ENCODE data around the gene SASH1.

Gene SASH1

DNA sequence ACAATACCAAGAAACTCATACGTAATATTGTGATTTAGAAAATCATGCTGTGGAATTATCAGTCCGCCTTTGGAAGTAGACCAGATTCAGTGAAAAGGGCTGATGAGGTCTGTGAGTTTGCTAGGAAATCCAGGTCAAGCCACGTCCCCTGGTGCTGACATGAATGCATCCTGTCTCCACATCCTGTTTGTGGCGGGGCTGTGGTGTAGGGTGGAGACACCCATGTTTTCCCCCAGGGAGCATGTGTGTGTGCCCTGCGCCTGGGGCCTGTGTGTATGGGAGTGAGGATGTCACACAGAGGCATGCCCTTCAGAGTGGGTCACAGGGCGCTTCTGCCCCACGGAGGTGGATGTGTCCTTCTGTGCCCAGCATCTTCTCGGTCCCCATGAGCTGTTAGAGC is 109.1 kb downstream of the SASH1 start:
- peaks cover 47% of the 10 kb centered on the region for H3K36me3 ChIP-seq (ENCODE audit: control insufficient read depth, insufficient read depth, low read length, severe bottlenecking)
- no peak for DNase-seq (ENCODE audit: low read depth)
- H3K4me3 ChIP-seq (ENCODE audit: low read length), result no peak overlapping the region
- no peaks in the 10 kb centered on the region for H3K9me3 ChIP-seq (ENCODE audit: control insufficient read depth, low read length)
- H3K27me3 ChIP-seq (replicated peaks; ENCODE audit: control insufficient read depth, insufficient read depth, low read length), result no peaks in the 10 kb centered on the region
- H3K4me1 ChIP-seq (ENCODE audit: control insufficient read depth, insufficient read depth, low read length), result peaks cover 6% of the 10 kb centered on the region
- H3K9ac ChIP-seq (ENCODE audit: low read length), result no peak overlapping the region

DNA sequence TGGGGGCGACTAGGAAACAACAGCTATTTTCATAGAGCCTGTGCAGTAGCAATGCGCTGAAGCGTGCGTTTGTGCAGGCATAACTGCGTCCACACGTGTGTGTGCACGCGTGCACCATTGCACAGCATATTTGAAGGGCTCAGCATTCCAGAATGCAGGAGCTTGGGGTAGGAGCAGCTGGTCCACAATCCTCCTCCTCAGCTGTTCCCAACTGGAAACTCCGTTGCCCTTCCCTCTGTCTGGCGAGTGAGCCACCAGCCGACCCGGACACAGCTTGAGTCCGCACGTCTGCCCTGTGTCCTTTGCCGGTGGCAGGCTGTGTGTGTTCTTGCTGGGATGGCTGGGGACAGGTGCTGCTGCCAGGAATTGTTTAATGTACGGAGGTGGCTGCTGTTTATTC is 110.2 kb downstream of the SASH1 start:
- no peaks in the 10 kb centered on the region for H3K9me3 ChIP-seq (ENCODE audit: control insufficient read depth, low read length)
- no peaks in the 10 kb centered on the region for H3K27me3 ChIP-seq (replicated peaks; ENCODE audit: control insufficient read depth, insufficient read depth, low read length)
- H3K4me3 ChIP-seq (ENCODE audit: low read length), result no peak overlapping the region
- peaks cover 35% of the 10 kb centered on the region for H3K36me3 ChIP-seq (ENCODE audit: control insufficient read depth, insufficient read depth, low read length, severe bottlenecking)
- H3K9ac ChIP-seq (ENCODE audit: low read length), result no peak overlapping the region
- no peak for DNase-seq (ENCODE audit: low read depth)
- H3K4me1 ChIP-seq (ENCODE audit: control insufficient read depth, insufficient read depth, low read length), result peaks cover 6% of the 10 kb centered on the region

DNA sequence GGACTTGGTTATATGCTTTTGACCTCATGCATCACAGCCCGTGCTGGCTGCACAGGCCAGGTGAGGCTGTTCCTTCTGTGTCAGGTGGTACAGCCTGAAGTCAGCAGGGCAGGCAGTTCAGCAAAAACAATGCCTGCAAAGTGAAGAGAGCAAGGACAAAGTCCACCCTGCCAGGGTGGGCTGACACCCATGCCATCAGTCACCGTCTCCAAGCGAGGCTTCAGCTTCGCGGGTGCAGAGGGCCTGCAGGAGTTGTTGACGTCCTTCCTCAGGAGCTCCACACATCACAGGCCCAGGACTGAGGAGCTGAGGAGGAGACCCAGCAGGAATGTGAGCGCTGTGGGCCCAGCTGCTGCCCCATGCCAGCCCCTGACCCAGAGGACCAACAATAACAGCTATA is 111.3 kb downstream of the SASH1 start:
- no peak for DNase-seq (ENCODE audit: low read depth)
- H3K9ac ChIP-seq (ENCODE audit: low read length), result no peak overlapping the region
- no peaks in the 10 kb centered on the region for H3K4me1 ChIP-seq (ENCODE audit: control insufficient read depth, insufficient read depth, low read length)
- H3K9me3 ChIP-seq (ENCODE audit: control insufficient read depth, low read length), result no peaks in the 10 kb centered on the region
- H3K36me3 ChIP-seq (ENCODE audit: control insufficient read depth, insufficient read depth, low read length, severe bottlenecking), result peaks cover 32% of the 10 kb centered on the region
- no peaks in the 10 kb centered on the region for H3K27me3 ChIP-seq (replicated peaks; ENCODE audit: control insufficient read depth, insufficient read depth, low read length)
- no peak overlapping the region for H3K4me3 ChIP-seq (ENCODE audit: low read length)

DNA sequence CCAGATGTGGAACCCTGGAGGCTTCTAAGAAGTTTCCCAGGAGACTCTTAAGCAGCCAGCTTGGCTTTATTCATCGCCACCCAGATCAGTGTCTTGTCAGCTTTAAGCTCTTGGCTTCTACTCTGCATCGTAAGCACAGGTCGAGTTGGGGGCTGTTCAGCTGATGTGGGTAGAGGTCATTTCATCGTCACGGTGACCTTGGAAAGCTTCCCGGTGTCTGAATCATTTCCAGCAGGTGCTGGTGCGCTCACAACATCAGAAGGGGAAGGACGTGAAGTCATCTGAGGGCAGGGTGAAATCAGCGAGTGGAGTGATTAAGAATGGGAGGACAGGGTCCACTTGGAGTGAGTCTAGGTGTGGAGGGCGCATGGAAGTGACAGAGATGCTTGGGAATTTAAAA is 112.6 kb downstream of the SASH1 start:
- no peak overlapping the region for H3K4me3 ChIP-seq (ENCODE audit: low read length)
- no peak overlapping the region for H3K9ac ChIP-seq (ENCODE audit: low read length)
- no peak for DNase-seq (ENCODE audit: low read depth)
- H3K27me3 ChIP-seq (replicated peaks; ENCODE audit: control insufficient read depth, insufficient read depth, low read length), result no peaks in the 10 kb centered on the region
- H3K4me1 ChIP-seq (ENCODE audit: control insufficient read depth, insufficient read depth, low read length), result no peaks in the 10 kb centered on the region
- peaks cover 38% of the 10 kb centered on the region for H3K36me3 ChIP-seq (ENCODE audit: control insufficient read depth, insufficient read depth, low read length, severe bottlenecking)
- H3K9me3 ChIP-seq (ENCODE audit: control insufficient read depth, low read length), result no peaks in the 10 kb centered on the region

DNA sequence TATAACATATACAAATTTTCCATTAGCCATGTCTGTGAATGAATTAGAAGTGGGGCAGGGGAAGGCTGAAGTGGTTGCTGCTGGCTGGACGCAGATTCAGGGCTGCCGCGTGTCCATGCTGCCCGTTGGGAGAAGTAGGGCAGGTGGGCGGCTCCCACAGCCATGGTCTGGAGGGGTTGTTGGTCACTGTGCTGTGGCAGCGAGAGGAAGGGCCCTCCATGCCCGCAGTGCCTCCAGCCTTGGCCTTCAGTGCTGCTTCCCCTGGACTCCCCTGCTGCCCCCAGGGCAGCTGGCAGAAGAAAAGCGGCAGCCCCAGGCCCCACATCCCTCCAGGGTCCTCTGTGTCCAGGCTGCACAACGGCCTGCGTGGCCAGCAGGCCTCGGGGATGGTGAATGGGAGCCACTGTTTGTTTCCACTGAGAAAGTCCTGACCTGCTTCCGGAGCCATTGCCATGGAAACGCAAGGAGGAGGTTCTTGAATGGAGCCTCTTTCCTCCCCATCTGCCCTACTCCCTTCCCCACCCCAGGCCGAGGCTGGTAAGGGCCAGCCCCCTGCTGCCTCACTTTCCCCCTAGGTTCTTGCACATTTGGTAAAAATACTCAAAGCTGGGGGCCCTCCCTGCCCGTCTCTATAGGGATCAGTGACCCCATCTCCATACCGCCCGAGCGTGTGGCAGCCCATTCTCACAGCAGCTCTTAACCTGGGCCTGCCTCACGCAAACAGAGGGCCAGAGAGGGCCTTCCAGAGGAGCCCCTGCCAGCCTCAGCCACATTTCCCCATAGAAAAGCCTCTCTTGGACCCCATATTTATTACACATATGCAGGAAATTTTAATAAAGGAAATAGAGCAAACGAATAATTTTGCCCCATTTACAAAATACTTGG is 113.3 kb downstream of the SASH1 start:
- H3K4me1 ChIP-seq (ENCODE audit: control insufficient read depth, insufficient read depth, low read length), result no peaks in the 10 kb centered on the region
- H3K9me3 ChIP-seq (ENCODE audit: control insufficient read depth, low read length), result no peaks in the 10 kb centered on the region
- DNase-seq (ENCODE audit: low read depth), result no peak
- H3K36me3 ChIP-seq (ENCODE audit: control insufficient read depth, insufficient read depth, low read length, severe bottlenecking), result peaks cover 36% of the 10 kb centered on the region
- no peak overlapping the region for H3K9ac ChIP-seq (ENCODE audit: low read length)
- H3K4me3 ChIP-seq (ENCODE audit: low read length), result no peak overlapping the region
- no peaks in the 10 kb centered on the region for H3K27me3 ChIP-seq (replicated peaks; ENCODE audit: control insufficient read depth, insufficient read depth, low read length)

DNA sequence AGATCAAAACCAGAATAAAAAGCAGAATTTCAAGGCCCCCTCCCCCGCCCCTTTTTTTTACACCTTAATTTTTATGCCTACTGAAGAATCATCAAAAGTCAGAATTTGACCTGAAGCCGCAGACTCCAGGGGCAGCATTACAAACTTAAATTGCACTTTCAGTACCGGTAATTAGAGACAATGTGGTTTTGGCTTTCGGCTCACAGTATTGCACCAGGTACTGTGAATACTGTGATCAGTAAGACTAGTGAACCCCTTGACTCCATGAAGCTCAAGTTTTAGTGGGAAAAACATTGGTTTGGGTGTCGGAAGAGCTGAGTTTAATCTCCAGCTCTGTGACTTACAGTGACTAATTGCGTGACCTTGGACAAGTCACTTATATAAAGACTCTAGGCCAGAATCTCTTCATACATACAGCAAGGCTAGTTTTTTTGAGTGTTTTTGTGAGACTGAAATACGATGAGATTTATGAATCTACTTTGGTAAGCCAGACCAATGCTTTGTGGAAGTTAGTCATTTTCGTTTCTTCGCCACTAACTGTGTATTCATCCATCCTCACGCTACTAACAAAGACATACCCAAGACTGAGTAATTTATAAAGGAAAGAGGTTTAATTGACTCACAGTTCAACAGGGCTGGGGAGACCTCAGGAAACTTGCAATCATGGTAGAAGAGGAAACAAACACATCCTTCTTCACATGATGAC is 114.7 kb downstream of the SASH1 start:
- Histone ChIP-seq H3K4me1 (ENCODE audit: control insufficient read depth, insufficient read depth, low read length) (peaks cover 6% of the 10 kb centered on the region), H3K27me3 (replicated peaks; ENCODE audit: control insufficient read depth, insufficient read depth, low read length) (no peaks in the 10 kb centered on the region), H3K9me3 (ENCODE audit: control insufficient read depth, low read length) (no peaks in the 10 kb centered on the region), H3K36me3 (ENCODE audit: control insufficient read depth, insufficient read depth, low read length, severe bottlenecking) (peaks cover 29% of the 10 kb centered on the region), H3K4me3 (ENCODE audit: low read length) (no peak overlapping the region), H3K9ac (ENCODE audit: low read length) (no peak overlapping the region)
- DNase-seq (ENCODE audit: low read depth), result no peak

DNA sequence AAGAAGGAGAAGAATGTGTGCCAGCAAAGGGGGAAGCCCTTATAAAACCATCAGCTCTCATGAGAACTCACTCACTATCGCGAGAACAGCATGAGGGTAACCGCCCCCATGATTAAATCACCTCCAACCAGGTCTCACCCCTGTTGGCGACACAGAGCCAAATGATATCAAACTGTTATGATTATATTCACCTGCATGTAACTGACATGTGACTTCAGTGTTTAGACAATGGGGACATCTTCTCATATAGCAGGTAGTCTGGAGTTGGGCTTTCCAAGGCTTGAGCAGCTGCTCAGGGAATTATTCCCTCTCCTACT is 115.2 kb downstream of the SASH1 start:
- H3K9me3 ChIP-seq (ENCODE audit: control insufficient read depth, low read length), result no peaks in the 10 kb centered on the region
- DNase-seq (ENCODE audit: low read depth), result no peak
- peaks cover 10% of the 10 kb centered on the region for H3K4me1 ChIP-seq (ENCODE audit: control insufficient read depth, insufficient read depth, low read length)
- peaks cover 29% of the 10 kb centered on the region for H3K36me3 ChIP-seq (ENCODE audit: control insufficient read depth, insufficient read depth, low read length, severe bottlenecking)
- H3K27me3 ChIP-seq (replicated peaks; ENCODE audit: control insufficient read depth, insufficient read depth, low read length), result no peaks in the 10 kb centered on the region
- no peak overlapping the region for H3K4me3 ChIP-seq (ENCODE audit: low read length)
- H3K9ac ChIP-seq (ENCODE audit: low read length), result no peak overlapping the region

DNA sequence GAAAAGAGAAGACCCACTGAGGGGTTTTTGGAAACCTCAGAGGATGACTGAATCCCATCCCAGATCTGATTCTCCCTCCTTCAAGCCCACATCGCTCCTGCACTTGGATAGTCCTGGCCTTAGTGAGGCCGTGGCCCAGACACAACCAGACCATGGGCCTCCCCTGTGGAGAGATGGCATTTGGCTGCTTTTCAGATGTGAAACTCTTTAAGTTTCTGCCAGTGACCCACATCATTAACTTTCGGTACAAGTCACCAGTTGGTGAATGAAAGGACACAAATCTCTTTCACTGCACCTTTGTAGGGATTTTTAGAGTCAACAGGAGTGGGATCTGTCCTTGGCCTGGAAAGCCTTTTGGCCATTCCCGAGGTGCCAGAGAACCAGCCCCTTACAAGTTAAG is 116.6 kb downstream of the SASH1 start:
- H3K36me3 ChIP-seq (ENCODE audit: control insufficient read depth, insufficient read depth, low read length, severe bottlenecking), result peaks cover 26% of the 10 kb centered on the region
- no peaks in the 10 kb centered on the region for H3K9me3 ChIP-seq (ENCODE audit: control insufficient read depth, low read length)
- H3K27me3 ChIP-seq (replicated peaks; ENCODE audit: control insufficient read depth, insufficient read depth, low read length), result no peaks in the 10 kb centered on the region
- no peak overlapping the region for H3K4me3 ChIP-seq (ENCODE audit: low read length)
- no peak for DNase-seq (ENCODE audit: low read depth)
- peaks cover 12% of the 10 kb centered on the region for H3K4me1 ChIP-seq (ENCODE audit: control insufficient read depth, insufficient read depth, low read length)
- H3K9ac ChIP-seq (ENCODE audit: low read length), result no peak overlapping the region

DNA sequence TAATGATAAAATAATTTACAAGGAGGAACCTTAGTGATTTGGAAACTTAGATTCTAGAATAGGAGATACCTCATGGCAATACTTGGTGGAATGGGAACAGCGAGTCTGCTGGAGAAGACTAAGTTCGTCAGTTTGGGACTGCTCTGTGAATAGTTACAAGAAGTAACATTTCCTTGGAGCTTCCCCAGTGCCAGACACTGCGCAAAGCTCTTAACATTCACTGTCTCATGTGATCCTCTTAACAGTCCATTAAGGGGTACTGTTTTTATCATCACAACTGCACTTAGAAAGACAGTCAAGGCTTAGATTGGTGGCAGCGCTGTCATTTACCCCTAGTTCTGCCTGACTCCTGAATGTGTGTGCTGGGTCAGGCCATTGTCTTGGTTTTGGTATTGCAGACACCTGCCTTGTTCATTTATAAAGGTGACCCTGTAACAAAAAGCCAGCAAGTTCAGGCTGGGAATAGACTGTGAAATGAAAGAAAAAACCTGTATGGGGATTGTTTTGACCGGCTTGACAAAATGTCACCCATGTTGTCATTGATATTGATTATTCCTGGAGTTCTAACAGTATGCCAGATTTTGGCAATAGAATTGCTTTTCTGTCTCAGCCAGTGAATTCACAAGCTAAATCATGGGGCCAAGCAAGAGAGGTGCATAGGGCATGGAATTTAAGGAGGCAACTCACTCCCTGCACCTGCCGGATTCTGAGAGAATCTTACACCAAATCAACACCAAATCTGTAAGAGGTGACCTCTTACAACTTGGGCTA is 118.4 kb downstream of the SASH1 start:
- no peaks in the 10 kb centered on the region for H3K27me3 ChIP-seq (replicated peaks; ENCODE audit: control insufficient read depth, insufficient read depth, low read length)
- DNase-seq (ENCODE audit: low read depth), result no peak
- peaks cover 14% of the 10 kb centered on the region for H3K36me3 ChIP-seq (ENCODE audit: control insufficient read depth, insufficient read depth, low read length, severe bottlenecking)
- no peak overlapping the region for H3K9ac ChIP-seq (ENCODE audit: low read length)
- H3K9me3 ChIP-seq (ENCODE audit: control insufficient read depth, low read length), result no peaks in the 10 kb centered on the region
- H3K4me1 ChIP-seq (ENCODE audit: control insufficient read depth, insufficient read depth, low read length), result peaks cover 29% of the 10 kb centered on the region
- H3K4me3 ChIP-seq (ENCODE audit: low read length), result no peak overlapping the region

DNA sequence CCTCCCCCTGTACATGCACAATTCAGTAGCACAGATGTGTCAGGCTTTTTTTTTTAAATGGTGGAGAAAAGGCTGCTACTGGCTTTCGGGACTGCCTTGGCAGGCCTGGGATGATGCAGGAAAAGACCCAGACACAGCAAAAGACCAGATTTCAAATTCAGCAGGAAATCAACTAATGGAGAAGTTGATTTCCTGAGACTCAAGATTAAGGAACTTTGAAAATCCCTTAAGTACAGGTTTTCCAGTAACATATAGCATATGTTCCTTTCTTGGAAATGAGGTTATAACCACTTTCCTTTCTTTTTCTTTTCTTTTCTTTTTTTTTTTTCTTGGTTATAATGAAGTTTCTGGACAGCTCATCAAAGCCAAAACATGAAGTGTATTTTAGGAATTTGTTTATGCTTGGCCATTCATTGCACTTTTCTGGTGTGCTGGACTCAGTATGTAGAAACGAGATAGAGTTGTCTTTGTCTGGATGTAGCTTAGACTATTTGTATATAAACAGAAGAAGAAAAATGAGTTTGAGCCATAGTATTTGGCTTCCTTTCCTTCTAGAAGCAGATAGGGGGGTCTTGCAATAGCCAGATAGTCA is 119.4 kb downstream of the SASH1 start:
- Histone ChIP-seq H3K4me3 (ENCODE audit: low read length) (no peak overlapping the region), H3K9ac (ENCODE audit: low read length) (no peak overlapping the region), H3K27me3 (replicated peaks; ENCODE audit: control insufficient read depth, insufficient read depth, low read length) (no peaks in the 10 kb centered on the region), H3K4me1 (ENCODE audit: control insufficient read depth, insufficient read depth, low read length) (peaks cover 29% of the 10 kb centered on the region), H3K36me3 (ENCODE audit: control insufficient read depth, insufficient read depth, low read length, severe bottlenecking) (peaks cover 14% of the 10 kb centered on the region), H3K9me3 (ENCODE audit: control insufficient read depth, low read length) (no peaks in the 10 kb centered on the region)
- peak; percentile 41 for DNase-seq (ENCODE audit: low read depth)

DNA sequence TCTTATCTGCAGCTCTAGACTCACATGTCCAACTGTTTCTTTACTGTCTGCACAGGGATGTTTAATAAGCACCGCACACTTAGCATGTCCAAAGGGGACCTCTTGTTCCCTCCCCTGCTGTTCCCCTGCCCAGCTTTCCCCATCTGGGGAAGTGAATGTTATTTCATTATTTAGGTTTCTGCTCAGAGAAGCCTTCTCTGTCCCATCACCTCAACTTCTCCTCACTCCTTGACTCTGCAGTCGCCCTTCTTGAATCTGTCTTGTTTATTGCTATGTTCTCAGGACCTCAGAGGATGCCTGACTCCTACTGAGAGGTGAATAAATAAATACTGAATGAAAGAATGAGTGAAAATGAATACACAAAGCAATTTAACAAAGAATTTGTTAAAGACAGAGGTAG is 121.0 kb downstream of the SASH1 start:
- H3K4me1 ChIP-seq (ENCODE audit: control insufficient read depth, insufficient read depth, low read length), result peaks cover 29% of the 10 kb centered on the region
- H3K4me3 ChIP-seq (ENCODE audit: low read length), result no peak overlapping the region
- H3K9me3 ChIP-seq (ENCODE audit: control insufficient read depth, low read length), result no peaks in the 10 kb centered on the region
- peaks cover 17% of the 10 kb centered on the region for H3K36me3 ChIP-seq (ENCODE audit: control insufficient read depth, insufficient read depth, low read length, severe bottlenecking)
- H3K27me3 ChIP-seq (replicated peaks; ENCODE audit: control insufficient read depth, insufficient read depth, low read length), result no peaks in the 10 kb centered on the region
- no peak for DNase-seq (ENCODE audit: low read depth)
- H3K9ac ChIP-seq (ENCODE audit: low read length), result no peak overlapping the region
